ENCODE measurements around the gene CHADL. TPM values are rescaled to one million over a fixed set of nuclear protein-coding genes. Genes with fewer than 3 reads are reported as not detected.
"Not testable (repeated sequence)": the region's sequence is repeated elsewhere in the genome, so short reads cannot be mapped to it uniquely, and the experiment has no call there.

Gene CHADL
- total RNA-seq, 1 donor from 2014 or later: 1.9 TPM

DNA sequence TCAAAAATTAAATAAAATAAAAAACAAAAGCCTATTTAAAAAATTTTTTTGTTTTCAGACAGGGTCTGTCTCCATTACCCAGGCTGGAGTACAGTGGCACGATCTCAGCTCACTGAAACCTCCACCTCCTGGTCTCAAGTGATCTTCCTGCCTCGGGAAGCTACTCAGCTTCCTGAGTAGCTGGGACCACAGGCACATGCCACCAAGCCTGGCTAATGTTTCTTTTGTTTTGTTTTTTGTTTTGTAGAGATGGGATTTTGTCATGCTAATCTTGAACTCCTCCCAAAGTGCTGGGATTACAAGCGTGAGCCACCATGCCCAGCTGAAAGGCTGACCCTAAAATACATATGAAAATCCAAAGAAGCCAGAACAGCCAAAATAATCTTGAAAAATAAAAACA is 56.1 kb downstream of the CHADL start:
- no peak for DNase-seq (ENCODE audit: low spot score)

DNA sequence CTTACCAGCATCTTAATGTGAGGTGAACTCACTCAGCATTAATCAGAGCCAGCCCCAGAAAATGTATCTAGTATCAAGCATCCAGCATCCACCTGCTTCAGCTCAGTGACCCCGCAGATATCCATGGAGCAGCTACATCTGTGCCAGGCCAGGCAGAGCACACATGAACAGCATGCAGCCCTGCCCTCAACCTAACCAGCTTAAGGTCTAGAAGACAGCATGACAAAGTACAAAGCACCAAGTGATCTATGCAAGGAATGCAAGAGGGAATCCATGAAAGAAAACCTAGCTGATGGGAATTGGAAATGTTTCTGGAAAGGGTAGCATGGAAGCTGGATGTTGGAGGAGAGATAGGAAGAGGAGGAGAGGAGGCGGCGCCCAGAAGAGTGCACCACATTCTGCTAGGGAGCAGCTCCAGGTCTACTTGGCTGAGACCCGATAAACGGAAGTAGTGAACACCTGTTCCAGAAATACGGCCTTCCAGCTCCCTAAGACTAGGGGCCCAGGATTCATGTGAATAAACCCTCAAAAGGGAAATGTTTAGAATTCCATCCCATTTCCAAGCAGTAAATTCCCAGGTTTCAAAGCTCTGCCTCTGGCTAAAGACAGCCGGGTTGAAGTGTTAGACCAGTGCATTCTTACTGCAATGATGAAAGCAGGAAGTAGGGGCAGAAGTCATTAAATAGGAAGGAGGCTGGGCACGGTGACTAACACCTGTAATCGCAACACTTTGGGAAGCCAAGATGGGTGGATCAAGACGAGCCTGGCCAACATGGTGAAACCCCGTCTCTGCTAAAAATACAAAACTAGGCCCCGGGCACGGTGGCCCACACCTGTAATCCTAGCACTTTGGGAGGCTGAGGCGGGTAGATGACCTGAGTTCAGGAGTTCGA is 59.1 kb downstream of the CHADL start:
- DNase-seq (ENCODE audit: low spot score): no peak

- DNase-seq (ENCODE audit: low spot score): no peak
Measured at GRCh38 chr22:41180926-41181325, 59.8 kb downstream of the CHADL start.

DNA sequence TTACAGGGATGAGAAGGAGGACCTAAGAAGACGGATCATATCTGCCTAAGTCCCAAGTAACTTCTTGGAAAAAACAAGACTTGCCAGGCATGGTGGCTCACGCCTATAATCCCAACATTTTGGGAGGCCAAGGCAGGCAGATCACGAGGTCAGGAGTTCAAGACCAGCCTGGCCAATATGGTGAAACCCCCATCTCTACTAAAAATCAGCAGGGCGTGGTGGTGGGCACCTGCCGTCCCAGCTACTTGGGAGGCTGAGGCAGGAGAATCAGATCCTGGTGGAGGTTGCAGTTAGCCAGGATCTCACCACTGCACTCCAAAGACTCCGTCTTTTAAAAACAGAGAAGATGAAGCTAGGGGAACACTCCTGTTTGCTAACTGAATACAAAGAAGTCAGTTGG is 60.4 kb downstream of the CHADL start:
- not testable (repeated sequence) for DNase-seq (ENCODE audit: low spot score)

Other genes starting within 250 kb of the CHADL start
- gene EP300, start 148.3 kb downstream of the CHADL start, total RNA-seq (ENCODE audit: insufficient read depth, low replicate concordance): 72.2 TPM
- 7.9 TPM for gene L3MBTL2, start 35.6 kb downstream of the CHADL start, total RNA-seq (ENCODE audit: insufficient read depth, low replicate concordance)
- 11.1 TPM for gene RANGAP1, start 45.3 kb upstream of the CHADL start, total RNA-seq (ENCODE audit: insufficient read depth, low replicate concordance)
- 24.6 TPM for gene ZC3H7B, start 60.6 kb upstream of the CHADL start, total RNA-seq (ENCODE audit: insufficient read depth, low replicate concordance)
- 6.3 TPM for gene TEF, start 141.0 kb upstream of the CHADL start, total RNA-seq (ENCODE audit: insufficient read depth, low replicate concordance)
- gene TOB2, start 205.9 kb upstream of the CHADL start, total RNA-seq (ENCODE audit: insufficient read depth, low replicate concordance): 12.5 TPM
- gene PHF5A, start 227.8 kb upstream of the CHADL start, total RNA-seq (ENCODE audit: insufficient read depth, low replicate concordance): 19.5 TPM
- gene ACO2, start 228.2 kb upstream of the CHADL start, total RNA-seq (ENCODE audit: insufficient read depth, low replicate concordance): 19.7 TPM

Measured in umbilical cord (tissue), 2 donors.